Left ventricle myocardium inferior (tissue), 1 donor: ENCODE results near the gene TUBA8. TPM values are rescaled to one million over a fixed set of nuclear protein-coding genes. Genes with fewer than 3 reads are reported as not detected.
A peak's percentile ranks its signal among the peaks of the same experiment; 100 is the strongest.

Experiments used
- DNase-seq: peaks from one replicate; pipeline ENCODE4 v3.0.0-alpha.2; 2020
- H3K27ac ChIP-seq: fragments of 200-600 bp; replicated peaks from 2 replicates; pipeline ENCODE4 v1.8.0; 2021
- H3K27me3 ChIP-seq: fragments of 200-600 bp; 2 replicates; pipeline ENCODE4 v1.8.0; 2021; ENCODE audit warnings: low read depth
- H3K36me3 ChIP-seq: fragments of 200-600 bp; 2 replicates; pipeline ENCODE4 v1.8.0; 2021
- H3K4me1 ChIP-seq: fragments of 200-600 bp; 2 replicates; pipeline ENCODE4 v1.8.0; 2021
- H3K4me3 ChIP-seq: fragments of 200-600 bp; 2 replicates; pipeline ENCODE4 v1.8.0; 2021; ENCODE audit warnings: mild to moderate bottlenecking, moderate library complexity
- H3K9me3 ChIP-seq: fragments of 200-600 bp; replicated peaks from 2 replicates; pipeline ENCODE4 v1.8.0; 2021
- intact Hi-C: fragments of 100-400 bp; cut with micrococcal nuclease; formaldehyde crosslinking; loops from one replicate; pipeline ENCODE4 v1.11.0; 2022
- total RNA-seq: library from RNA; stranded (reverse); fragmentation: NEBNext Ultra II Directional; extraction: Animal tissue kit (Norgen Biotek cat#: 25700); gene quantifications from one replicate; pipeline ENCODE4 v1.2.1, GENCODE V29; 2021
- TF ChIP-seq, protein P1 (sequence below): fragments of 200-600 bp; IDR thresholded peaks from 2 replicates; pipeline ENCODE4 v1.8.0; 2021; ENCODE audit warnings: antibody characterized with exemption, mild to moderate bottlenecking, borderline replicate concordance
- donor health status: DM: no; HTN: yes; CAD: no; lungs with severe emphysema.

TUBA8 gene
- total RNA-seq, 1 donor from 2014 or later: 253 TPM

DNA sequence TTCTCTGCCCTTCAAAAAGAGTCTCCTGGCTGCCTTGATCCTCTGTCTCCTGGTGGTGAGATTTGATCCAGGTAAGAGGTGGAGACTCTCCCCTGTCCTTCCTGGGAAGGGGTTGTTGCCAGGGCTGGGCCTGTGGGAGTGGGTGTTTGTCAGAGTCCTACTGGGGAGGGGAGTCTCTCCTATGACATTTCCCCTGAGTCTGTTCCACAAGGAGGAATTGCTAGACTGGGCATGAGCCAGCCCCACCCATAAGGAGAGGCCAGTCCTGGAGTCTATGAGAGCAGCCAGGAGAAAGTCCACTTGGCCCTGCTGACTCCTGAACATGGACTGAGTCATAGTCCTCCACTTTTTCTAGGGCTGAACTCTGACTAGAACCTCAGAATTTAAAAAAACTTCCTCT is 25.4 kb upstream of the TUBA8 start:
- no peaks in the 10 kb centered on the region for H3K27me3 ChIP-seq
- intact Hi-C loops: no loop called here

DNA sequence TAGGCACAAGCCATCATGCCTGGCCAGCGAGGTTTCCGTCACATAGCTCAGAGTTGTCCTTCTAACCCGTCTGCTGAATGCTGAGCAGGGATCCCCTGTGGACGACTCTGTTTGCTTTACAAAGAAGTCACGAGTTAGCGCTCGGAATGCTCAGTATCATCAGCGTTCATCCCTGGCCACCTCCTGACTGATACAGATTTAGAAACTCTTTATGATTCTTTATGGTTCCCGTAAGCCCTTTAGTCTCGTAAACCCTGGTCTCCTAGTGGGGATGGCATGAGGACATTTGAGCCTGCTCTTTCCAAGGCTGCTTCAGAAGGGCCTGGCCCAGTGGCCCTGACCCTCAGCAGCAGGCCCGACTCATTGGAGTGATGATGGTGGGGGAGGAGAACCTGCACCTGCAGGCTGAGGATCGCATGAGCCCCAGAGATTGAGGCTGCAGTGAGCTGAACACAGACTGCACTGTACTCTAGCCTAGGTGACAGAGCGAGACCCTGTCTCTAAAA is 23.2 kb upstream of the TUBA8 start:
- no peak for DNase-seq
- TF ChIP-seq, protein P1, sequence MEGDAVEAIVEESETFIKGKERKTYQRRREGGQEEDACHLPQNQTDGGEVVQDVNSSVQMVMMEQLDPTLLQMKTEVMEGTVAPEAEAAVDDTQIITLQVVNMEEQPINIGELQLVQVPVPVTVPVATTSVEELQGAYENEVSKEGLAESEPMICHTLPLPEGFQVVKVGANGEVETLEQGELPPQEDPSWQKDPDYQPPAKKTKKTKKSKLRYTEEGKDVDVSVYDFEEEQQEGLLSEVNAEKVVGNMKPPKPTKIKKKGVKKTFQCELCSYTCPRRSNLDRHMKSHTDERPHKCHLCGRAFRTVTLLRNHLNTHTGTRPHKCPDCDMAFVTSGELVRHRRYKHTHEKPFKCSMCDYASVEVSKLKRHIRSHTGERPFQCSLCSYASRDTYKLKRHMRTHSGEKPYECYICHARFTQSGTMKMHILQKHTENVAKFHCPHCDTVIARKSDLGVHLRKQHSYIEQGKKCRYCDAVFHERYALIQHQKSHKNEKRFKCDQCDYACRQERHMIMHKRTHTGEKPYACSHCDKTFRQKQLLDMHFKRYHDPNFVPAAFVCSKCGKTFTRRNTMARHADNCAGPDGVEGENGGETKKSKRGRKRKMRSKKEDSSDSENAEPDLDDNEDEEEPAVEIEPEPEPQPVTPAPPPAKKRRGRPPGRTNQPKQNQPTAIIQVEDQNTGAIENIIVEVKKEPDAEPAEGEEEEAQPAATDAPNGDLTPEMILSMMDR: no peak
- Histone ChIP-seq H3K27ac (no peak overlapping the region), H3K4me1 (peaks cover 30% of the 10 kb centered on the region), H3K36me3 (peaks cover 62% of the 10 kb centered on the region), H3K9me3 (no peaks in the 10 kb centered on the region), H3K27me3 (no peaks in the 10 kb centered on the region), H3K4me3 (no peak overlapping the region)
- intact Hi-C loops: no loop called here

More for the DNA sequence above, 25.4 kb upstream of the TUBA8 start:
- H3K9me3 ChIP-seq: no peaks in the 10 kb centered on the region
- no peak for DNase-seq
- H3K4me3 ChIP-seq: no peak overlapping the region
- peaks cover 84% of the 10 kb centered on the region for H3K36me3 ChIP-seq
- TF ChIP-seq, protein P1: no peak
- H3K4me1 ChIP-seq: peaks cover 26% of the 10 kb centered on the region
- H3K27ac ChIP-seq: no peak overlapping the region

DNA sequence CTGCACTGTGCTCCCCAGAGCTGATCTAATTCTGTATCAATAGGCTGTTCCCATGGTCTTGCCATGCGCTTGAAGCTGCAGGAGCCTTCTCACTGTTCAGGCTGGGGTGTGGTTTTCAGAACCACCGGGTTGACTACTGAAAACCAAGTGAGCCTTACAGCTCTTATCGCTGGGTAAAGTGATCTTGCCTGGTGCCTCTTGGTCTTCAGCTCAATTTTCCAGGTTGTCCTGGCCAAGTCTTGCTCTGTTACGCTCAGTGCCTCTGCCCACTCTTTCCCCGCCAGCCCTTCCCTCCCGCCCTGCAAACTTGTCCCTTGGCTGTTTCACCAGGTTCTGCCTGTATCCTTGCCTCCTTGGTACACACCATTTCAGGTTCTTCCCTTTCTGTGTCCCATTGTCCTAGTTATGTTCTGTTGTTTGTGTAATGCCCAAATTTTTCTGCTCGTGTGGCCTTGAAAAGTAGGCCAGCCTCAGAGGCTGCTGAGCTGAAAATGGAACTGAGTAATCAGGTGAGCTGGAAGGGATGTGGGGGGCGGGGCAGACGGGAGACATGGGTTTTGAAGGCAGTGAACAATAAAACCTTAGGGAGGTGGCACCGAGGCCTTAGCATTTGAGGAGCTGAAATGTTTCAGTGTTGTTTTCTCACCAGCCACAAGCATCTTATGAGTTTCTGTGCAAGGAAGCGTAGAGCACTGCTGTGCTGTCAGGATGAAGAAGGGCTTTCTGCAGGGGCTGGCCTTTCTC is 21.6 kb upstream of the TUBA8 start:
- no peaks in the 10 kb centered on the region for H3K27me3 ChIP-seq
- intact Hi-C loops: no loop called here
- H3K27ac ChIP-seq: peak overlapping the region; percentile 50
- H3K4me1 ChIP-seq: peaks cover 35% of the 10 kb centered on the region
- DNase-seq: no peak
- TF ChIP-seq, protein P1: no peak
- no peaks in the 10 kb centered on the region for H3K9me3 ChIP-seq
- H3K4me3 ChIP-seq: no peak overlapping the region
- peaks cover 47% of the 10 kb centered on the region for H3K36me3 ChIP-seq

DNA sequence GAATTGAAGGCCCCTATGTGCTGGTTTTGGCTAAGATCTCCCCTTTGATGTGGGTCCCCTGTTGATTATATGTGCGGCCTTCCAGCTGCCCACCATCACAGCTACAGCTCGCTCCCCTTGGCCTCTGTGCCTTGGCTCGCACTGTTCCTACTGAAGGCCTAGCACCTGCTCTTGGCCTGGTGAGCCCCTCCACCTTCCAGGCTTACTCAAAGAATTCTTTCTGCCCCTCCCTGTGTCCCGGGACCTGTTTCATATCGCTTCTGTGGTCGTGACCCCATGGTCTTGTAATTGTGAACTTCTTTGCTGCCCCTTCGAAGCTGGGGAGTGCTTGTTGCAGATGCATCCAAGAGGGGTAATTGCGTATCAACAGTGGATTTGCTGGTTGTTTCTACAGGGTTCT is 20.3 kb upstream of the TUBA8 start:
- peaks cover 35% of the 10 kb centered on the region for H3K36me3 ChIP-seq
- no peak overlapping the region for H3K27ac ChIP-seq
- intact Hi-C loops: no loop called here
- no peak for DNase-seq
- no peaks in the 10 kb centered on the region for H3K27me3 ChIP-seq
- no peaks in the 10 kb centered on the region for H3K9me3 ChIP-seq
- TF ChIP-seq, protein P1: no peak
- H3K4me1 ChIP-seq: peaks cover 39% of the 10 kb centered on the region
- H3K4me3 ChIP-seq: no peak overlapping the region

DNA sequence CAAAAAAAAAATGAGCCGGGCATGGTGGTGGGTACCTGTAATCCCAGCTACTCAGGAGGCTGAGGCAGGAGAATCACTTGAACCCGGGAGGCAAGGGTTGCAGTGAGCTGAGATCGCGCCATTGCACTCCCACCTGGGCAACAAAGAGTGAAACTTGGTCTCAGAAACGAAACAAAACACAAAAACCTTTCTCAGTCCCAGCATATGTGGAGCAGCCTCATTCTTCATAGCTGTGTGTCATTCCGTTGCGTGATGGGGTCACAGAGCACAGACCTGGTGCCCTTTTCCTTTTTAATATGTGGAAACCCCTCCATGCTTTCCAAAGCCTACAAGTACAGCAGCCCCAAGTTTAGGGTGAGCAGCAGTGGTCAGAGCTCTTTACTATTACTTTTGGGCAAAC is 19.1 kb upstream of the TUBA8 start:
- peaks cover 45% of the 10 kb centered on the region for H3K4me1 ChIP-seq
- peak overlapping the region; percentile 58 for H3K4me3 ChIP-seq
- no peaks in the 10 kb centered on the region for H3K27me3 ChIP-seq
- peaks cover 24% of the 10 kb centered on the region for H3K36me3 ChIP-seq
- DNase-seq: no peak
- H3K9me3 ChIP-seq: no peaks in the 10 kb centered on the region
- TF ChIP-seq, protein P1: no peak
- H3K27ac ChIP-seq: peak overlapping the region; percentile 93
- intact Hi-C loops: no loop called here
